Psoas muscle (tissue), 8 donors: ENCODE results near the gene ST6GALNAC2. TPM values are rescaled to one million over a fixed set of nuclear protein-coding genes. Genes with fewer than 3 reads are reported as not detected.
"Not testable (repeated sequence)": the region's sequence is repeated elsewhere in the genome, so short reads cannot be mapped to it uniquely, and the experiment has no call there.

Experiments used
- ATAC-seq, 4 donors: fragments of 200-7000 bp; cut with Tn5 transposase; one replicate each; pipeline ENCODE4 v1.9.1; 2020; ENCODE audit warnings: moderate library complexity in 3 of 4, mild to moderate bottlenecking in 2 of 4
- DNase-seq, 2 donors: peaks; one replicate each; pipeline ENCODE4 v3.0.0-alpha.2; 2020
- H3K27ac ChIP-seq: fragments of 200-600 bp; one replicate; pipeline ENCODE4 v1.8.0; 2022
- H3K27me3 ChIP-seq, 3 donors: fragments of 200-600 bp in 1 of 3; one replicate each; pipeline versions ENCODE4 v1.6.1 to v1.8.0; 2013 to 2022; ENCODE audit warnings: low read length in 2 of 3, mild to moderate bottlenecking in 2 of 3, moderate library complexity in 1 of 3; ENCODE audit not compliant: insufficient read depth in 3 of 3
- H3K36me3 ChIP-seq, 2 donors: fragments of 200-600 bp in 1 of 2; one replicate each; pipeline versions ENCODE4 v1.6.1 to v1.8.0; 2013 to 2022; ENCODE audit warnings: low read depth in 1 of 2, mild to moderate bottlenecking in 1 of 2, moderate library complexity in 1 of 2; ENCODE audit not compliant: insufficient read depth in 1 of 2
- H3K4me1 ChIP-seq: fragments of 200-600 bp; one replicate; pipeline ENCODE4 v1.8.0; 2022
- H3K4me3 ChIP-seq: fragments of 200-600 bp; one replicate; pipeline ENCODE4 v1.8.0; 2022; ENCODE audit warnings: mild to moderate bottlenecking
- H3K9me3 ChIP-seq: fragments of 200-600 bp; one replicate; pipeline ENCODE4 v1.8.0; 2022
- CTCF ChIP-seq: fragments of 200-600 bp; IDR thresholded peaks from one replicate; pipeline ENCODE4 v1.8.0; 2022; ENCODE audit warnings: antibody characterized with exemption
- WGBS, 3 donors: extraction: QIAGEN DNeasy Blood & Tissue Kit; methylation state at CpG; one replicate each; pipeline versions ENCODE4 v1.1.6 to v1.1.7; 2013; 5-methylcytosine and 5-hydroxymethylcytosine counted together
- intact Hi-C, 2 donors: fragments of 100-400 bp; cut with DNase I; formaldehyde crosslinking; loops; one replicate each; pipeline versions ENCODE4 v1.11.0 to v1.14.2; 2022
- polyA plus RNA-seq, 3 donors: library from polyadenylated mRNA; stranded (reverse); fragments of 200-250 nt; gene quantifications; one replicate each; pipeline ENCODE4 v1.2.3, GENCODE V29; 2013
- total RNA-seq, 4 donors: library from RNA; stranded (reverse); fragmentation: NEBNext Ultra II Directional in 2 of 4; extraction: Animal tissue kit (Norgen Biotek cat#: 25700) in 2 of 4; gene quantifications; one replicate each; pipeline versions ENCODE4 v1.2.1 to v1.2.4, GENCODE V29; 2021 to 2023
- donor health status: healthy with polysubstance abuse.
- donor health status: DM: no; HTN: no; CAD: no; lungs with moderate emphysema.
- donor health status: Bipolar disorder and iron deficiency.
- donor health status: healthy.
- donor health status: DM: yes; HTN: yes; CAD: no.
- donor health status: DM: no; HTN: no; CAD: no.
- donor health status: DM: no; HTN: no; CAD: no.
- donor health status: DM: yes; HTN: yes; CAD: no.

ST6GALNAC2 gene
- total and polyA plus RNA-seq, 7 donors: 1.2 to 17.8 (median 8.7) TPM

GRCh38 chr17:76536511-76537287, 49.0 kb downstream of the ST6GALNAC2 start:
- H3K36me3 ChIP-seq: no peaks in the 10 kb centered on the region
- intact Hi-C loops: no loop called here
- peaks cover 0 to 19% (median 9%) of the 10 kb centered on the region in 3 donors for H3K27me3 ChIP-seq
- peak overlapping the region; percentile 65 for H3K4me3 ChIP-seq
- H3K27ac ChIP-seq: peak overlapping the region; percentile 63
- no peak for TF ChIP-seq CTCF
- 50 to 69% (median 66%) methylated on average over 17 to 25 of the region's 25 CpGs for WGBS, 3 donors
- peaks cover 24% of the 10 kb centered on the region for H3K4me1 ChIP-seq
- ATAC-seq (no peak), DNase-seq (no peak)
- no peaks in the 10 kb centered on the region for H3K9me3 ChIP-seq

GRCh38 chr17:76535788-76536510, 49.7 kb downstream of the ST6GALNAC2 start:
- no peaks in the 10 kb centered on the region for H3K9me3 ChIP-seq
- peaks cover 0 to 19% (median 9%) of the 10 kb centered on the region in 3 donors for H3K27me3 ChIP-seq
- TF ChIP-seq CTCF: no peak
- no peak for ATAC-seq
- no peaks in the 10 kb centered on the region for H3K36me3 ChIP-seq
- intact Hi-C loops: no loop called here
- 78 to 81% (median 80%) methylated on average over 19 of the region's 19 CpGs for WGBS, 3 donors
- peaks cover 29% of the 10 kb centered on the region for H3K4me1 ChIP-seq
- peak overlapping the region; percentile 65 for H3K4me3 ChIP-seq
- peak in 1 of 2 donors; percentile 9 for DNase-seq
- peak overlapping the region; percentile 63 for H3K27ac ChIP-seq

- peaks cover 0 to 19% (median 9%) of the 10 kb centered on the region in 3 donors for H3K27me3 ChIP-seq
- no peaks in the 10 kb centered on the region for H3K9me3 ChIP-seq
- peak overlapping the region; percentile 16 for H3K27ac ChIP-seq
- WGBS, 3 donors: 70 to 80% (median 72%) methylated on average over 7 of the region's 7 CpGs
- DNase-seq (peak in 1 of 2 donors; percentile 8), ATAC-seq (no peak)
- peaks cover 32% of the 10 kb centered on the region for H3K4me1 ChIP-seq
- peak overlapping the region; percentile 65 for H3K4me3 ChIP-seq
- intact Hi-C loops: no loop called here
- TF ChIP-seq CTCF: no peak
- no peaks in the 10 kb centered on the region for H3K36me3 ChIP-seq
Observed at GRCh38 chr17:76534831-76535732, 50.6 kb downstream of the ST6GALNAC2 start.

GRCh38 chr17:76533640-76534359, 51.9 kb downstream of the ST6GALNAC2 start:
- Histone ChIP-seq H3K4me1 (peaks cover 36% of the 10 kb centered on the region), H3K27me3 (peaks cover 0 to 19% (median 9%) of the 10 kb centered on the region in 3 donors)
- DNase-seq, H3K4me3 ChIP-seq, H3K36me3 ChIP-seq, ATAC-seq, intact Hi-C loops, H3K9me3 ChIP-seq, H3K27ac ChIP-seq: not testable (repeated sequence)
- WGBS, 3 donors: 93 to 96% (median 93%) methylated on average over 9 of the region's 9 CpGs
